Fibroblast of skin of scalp (primary cell): ENCODE measurements around the gene DTD2.
"Not testable (repeated sequence)": the region's sequence is repeated elsewhere in the genome, so short reads cannot be mapped to it uniquely, and the experiment has no call there.

ENCODE experiments used
- DNase-seq: peaks from one replicate; pipeline ENCODE4 v3.0.0-alpha.2; 2013

The DTD2 gene

DNA sequence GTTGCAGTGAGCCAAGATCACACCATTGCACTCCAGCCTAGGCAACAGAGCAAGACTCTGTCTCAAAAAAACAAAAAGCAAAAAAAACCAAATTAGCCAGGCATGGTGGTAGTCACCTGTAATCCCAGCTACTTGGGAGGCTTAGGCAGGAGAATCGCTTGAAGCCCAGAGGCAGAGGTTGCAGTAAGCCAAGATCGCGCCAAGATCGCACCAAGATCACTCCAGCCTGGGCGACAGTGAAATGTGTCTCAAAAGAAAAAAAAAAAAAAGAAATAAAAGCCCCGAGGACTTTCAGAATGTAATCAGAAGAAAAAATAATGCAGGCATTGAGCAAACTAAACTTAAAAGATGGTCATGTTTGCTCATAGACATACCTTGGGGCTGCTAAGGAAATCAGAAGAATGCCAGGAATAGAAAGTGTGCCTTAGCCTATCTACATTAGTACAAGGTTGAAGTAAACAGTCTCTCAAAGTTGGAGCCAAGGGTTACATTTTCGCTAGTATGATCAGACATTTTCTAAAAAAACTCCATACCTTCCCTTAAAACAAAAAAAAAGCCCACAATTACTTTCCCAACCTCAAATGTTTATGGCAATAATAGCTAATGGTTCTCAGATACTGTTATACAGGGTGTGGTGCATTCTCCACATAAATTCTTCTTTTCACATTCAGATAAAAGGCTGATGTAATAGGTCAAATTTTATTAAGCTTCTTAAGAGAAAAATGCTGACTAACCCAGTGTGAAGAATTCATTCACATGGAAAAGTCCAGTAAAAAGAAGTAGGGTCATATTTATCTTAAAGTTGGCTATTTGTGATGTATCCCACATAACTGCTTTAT, 15.8 kb downstream of the DTD2 start:
- peak; percentile 73 for DNase-seq

DNA sequence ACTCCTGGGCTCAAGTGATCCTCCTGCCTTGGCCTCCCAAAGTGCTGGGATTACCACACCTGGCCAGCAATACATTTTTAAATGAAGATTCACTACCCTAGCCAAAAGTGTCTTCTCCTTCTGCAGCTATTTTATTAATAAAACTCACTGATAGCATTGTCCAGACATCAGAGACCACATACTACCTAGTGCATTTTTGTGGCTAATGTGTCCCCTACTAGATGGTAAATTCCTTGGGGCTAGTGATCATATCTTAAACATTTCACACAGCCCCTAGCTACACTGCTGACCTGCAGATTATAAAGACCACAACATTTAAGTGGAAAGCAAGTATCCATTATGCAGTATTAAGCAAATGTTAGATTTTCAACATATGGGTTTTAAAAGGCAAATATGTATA, 17.0 kb downstream of the DTD2 start:
- no peak for DNase-seq

DNA sequence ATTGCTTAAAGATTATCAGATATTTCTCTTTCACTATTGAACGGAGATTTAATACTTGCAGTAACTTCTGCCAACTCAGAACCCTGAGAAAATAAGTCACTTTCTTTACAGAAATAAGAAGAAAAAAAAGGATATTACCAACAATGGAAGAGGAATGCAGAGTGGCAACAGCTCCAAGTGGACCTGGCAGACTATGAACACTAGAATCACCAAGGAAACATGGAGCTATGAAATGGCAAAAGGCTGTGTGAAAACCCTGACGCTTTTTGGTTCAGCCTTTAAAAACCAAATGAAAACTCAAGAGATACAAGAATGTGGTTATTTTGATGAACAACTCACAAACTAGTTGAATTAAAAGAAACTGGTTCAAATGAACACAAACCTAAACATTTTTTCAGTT, 17.7 kb downstream of the DTD2 start:
- DNase-seq = no peak

DNA sequence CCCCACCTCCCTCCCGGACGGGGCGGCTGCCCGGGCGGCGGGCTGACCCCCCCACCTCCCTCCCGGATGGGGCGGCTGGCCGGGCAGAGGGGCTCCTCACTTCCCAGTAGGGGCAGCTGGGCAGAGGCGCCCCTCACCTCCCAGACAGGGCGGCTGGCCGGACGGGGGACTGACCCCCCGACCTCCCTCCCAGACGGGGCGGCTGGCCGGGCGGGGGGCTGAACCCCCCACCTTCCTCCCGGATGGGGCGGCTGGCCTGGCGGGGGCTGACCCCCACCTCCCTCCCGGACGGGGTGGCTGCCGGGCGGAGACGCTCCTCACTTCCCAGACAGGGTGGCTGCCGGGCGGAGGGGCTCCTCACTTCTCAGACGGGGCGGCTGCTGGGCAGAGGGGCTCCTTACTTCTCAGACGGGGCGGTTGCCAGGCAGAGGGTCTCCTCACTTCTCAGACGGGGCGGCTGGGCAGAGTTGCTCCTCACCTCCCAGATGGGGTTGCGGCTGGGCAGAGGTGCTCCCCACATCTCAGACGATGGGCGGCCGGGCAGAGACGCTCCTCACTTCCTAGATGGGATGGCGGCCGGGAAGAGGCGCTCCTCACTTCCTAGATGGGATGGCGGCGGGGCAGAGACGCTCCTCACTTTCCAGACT, 20.1 kb downstream of the DTD2 start:
- DNase-seq = not testable (repeated sequence)

DNA sequence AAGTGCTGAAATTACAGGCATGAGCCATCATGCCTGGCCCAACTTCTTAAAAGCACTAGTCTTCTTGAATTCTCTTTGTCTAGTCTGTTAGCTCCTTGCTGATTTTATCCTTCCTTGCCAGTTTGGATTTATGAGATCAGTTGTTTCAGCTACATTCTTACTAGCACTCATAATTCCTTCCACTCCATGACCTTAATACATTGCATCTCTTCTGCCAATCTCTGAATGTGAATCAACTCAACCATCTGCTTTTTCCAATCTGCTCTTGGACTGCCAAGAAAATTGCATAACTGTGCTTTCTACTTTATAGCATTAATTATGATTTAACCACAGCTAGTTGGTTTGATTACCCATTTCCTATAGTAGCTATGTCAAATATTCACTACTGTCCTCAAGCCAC, 22.0 kb downstream of the DTD2 start:
- DNase-seq = peak; percentile 38

DNA sequence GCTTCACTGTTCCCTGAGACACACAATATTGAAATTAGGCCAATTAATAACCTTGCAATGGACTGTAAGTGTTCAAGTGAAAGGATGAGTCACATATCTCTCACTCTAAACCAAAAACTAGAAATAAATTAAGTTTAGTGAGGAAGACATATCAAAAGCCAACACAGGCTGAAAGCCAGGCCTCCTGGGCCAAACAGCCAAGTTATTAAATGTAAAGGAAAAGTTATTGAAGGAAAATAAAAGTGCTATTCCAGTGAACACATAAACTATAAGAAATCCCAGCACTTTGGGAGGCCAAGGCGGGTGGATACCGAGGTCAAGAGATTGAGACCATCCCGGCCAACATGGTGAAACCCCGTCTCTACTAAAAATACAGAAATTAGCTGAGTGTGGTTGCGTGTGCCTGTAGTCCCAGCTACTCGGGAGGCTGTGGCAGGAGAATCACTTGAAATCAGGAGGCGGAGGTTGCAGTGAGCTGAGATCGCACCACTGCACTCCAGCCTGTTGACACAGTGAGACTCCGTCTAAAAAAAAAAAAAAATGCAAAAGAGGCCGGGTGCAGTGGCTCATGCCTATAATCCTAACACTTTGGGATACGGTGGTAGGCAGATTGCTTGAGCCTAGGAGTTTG, 26.6 kb downstream of the DTD2 start:
- DNase-seq = no peak

DNA sequence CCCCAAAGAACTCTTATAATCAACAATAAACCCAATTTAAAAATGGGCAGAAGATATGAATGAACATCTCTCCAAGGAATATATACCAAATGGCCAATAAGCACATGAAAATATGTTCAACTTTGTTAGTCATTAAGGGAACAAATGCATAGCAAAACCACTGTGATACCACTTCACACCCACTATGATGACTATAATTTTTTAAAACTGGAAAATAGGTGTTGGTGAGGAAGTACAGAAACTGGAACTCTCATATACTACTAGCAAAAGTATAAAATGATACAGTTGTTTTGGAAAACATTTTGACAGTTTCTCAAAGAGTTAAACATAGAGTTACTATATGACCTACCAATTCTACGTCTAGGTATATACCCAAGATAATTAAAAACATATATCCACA, 27.5 kb downstream of the DTD2 start:
- no peak for DNase-seq

DNA sequence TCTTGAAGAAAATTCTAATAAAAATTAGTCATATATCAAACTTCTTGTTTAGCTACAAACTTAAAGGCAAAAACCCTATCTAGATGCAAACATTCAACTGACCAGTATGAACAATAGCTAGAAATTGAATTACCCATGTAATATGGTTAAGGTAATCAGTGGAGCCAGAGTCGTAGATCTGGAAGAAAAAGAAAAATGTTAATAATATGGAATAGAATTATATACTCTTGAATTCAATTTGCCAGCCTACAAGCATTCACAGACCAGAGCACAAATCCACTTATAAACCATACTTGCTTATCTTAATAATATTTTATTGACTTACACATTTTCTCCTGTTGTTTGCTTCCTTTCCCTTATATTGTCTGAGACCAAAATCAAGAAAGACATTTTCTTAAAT, 29.3 kb downstream of the DTD2 start:
- no peak for DNase-seq

DNA sequence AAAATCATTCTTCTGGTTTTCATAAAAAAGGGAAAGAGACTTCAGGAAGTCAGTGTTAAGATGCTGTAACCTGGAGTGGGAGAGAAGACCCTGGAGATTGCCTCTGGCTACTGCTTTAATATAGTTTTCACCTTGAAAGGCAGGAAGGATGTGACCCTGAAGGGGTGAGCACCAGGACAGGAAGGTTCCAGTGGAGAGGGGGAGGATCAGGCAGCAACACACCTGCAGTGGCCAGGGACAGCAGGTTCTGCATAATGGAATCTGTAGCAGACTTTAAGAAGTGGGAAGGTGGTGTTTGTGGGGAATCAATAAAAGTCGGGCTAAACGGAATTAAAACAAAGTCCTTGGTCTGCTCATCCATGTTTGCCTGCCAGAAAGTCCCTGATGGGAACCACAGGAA, 30.6 kb downstream of the DTD2 start:
- no peak for DNase-seq

DNA sequence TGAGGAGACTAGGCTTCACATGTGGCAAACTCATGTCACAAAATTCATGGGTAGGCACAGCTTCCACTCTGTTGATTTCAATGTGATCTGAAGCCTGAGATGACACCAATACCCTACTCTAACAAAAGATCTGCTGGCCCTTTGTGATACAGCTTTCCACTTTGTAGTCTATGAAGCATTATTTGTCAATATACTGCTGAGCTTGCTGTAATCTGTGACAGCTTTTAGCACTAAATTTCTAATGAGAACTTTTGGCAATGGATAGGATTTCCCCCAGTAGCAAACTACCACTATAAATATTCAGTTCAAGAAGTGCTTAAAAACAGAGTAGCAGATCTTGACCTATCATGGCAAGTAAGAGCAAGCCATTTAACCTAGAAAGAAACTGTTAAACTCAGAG, 31.4 kb downstream of the DTD2 start:
- DNase-seq = no peak

DNA sequence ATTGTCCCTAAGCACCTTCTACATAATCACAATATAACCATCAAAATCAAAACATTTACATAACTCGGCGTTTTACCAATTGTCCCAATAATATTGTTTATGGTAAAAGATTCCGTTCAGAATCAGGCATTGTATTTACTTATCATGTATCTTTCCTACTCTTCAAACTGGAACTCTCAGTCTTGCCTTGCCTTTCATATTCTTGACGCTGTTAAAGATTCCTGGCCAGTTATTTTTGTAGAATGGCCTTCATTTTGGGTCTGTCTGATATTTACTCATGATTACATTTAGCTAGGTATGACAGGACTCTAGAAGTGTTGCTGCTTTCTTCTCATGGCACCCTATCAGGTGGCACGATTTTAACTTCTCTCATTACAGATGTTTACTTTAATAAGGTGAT, 36.1 kb downstream of the DTD2 start:
- no peak for DNase-seq

DNA sequence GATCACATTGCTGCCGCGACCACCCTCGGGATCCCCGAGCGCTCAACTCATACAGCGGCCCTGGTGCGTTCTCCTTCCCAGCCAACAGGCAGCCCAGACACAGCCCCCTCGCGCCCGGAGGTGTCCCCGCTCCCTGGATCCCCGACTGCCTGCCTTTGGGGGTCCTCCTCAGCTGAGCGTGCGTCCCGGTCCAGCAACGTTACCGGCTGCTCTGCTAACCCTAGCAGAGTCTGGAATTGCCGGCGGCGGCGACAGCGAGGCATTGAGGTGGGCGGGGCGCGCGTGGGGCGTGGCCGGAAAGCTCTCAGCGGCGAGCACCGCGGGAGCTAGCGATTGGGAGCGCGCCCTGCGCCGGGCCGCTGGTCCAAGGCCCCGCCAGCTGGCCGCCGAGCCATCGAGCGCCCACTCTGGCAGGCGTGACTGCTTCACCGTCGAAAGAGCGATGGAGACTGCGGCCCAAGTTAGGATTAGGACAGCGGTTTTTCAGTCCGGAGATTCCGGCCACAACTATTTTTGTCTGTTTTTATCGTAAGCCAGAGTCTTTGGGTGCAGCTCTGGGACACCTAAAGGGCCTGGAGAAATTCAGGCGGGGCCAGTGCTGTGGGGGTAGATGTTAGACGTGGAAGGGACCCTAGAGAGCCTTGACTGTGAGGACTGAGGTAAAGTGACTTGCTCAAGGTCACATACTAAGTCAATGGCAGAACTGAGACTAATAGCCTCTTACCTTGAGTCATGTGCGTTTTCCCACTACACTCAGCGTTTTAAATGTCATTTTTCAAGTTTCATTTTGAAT, 36.8 kb downstream of the DTD2 start, which contains the start of gene HEATR5A:
TSS of gene HEATR5A (minus strand) at position 232 of the 793 bp plus-strand sequence. CDS start 17,575 bp downstream, outside the sequence.
- DNase-seq = peak; percentile 96

DNA sequence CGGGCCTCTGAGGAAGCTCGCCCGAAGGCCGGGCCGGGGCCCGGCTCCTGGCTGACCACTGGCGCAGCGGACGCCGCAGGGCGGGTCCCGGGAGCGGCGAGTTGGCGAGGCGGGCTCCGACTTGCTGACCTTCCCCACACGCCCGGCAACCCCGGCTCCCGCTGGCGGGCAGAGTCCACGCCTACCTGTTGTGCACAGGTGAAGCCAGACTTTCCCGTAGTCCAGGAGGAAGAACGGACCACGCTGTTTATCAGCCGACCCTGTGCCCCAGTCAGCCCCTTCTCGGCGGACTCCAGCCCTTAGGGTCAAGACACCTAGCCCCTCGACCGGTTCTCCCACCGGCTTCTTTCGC, 37.4 kb downstream of the DTD2 start:
- DNase-seq = no peak

DNA sequence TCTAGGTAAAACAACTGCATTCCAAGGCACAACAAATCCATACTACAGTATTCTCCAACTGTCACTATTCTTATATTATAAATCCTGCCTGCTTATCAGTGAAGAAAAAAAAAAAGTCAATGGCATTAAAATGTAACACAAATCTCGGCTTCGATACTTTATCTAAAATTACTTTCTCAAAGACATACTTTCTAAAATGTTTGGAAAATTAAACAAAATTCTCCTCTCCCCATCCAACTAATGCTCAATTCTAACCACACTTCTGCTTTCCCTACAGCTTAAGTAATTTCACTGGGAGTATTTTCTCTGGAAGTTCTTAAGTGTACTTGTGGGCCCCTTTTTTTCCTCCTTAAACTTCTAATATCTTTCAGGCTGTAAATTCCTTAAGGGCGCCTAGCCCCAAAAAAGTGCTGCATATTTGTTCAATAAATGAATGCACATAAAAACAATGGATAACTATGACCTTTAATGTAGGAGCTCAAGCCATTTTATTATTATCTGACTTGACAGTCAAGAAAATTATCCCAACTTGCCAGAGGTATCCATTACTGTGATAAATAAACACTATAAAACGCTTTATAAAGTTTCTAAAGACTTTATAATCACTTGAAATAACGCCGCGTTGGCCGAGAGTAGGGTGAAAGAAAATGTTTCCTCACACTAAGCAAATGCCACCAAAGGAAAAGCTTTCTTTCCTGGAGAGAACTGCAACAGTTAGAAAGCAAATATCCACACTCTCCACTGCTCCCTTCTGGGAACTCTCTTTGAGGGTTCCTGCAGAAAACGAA, 37.9 kb downstream of the DTD2 start:
- peak; percentile 39 for DNase-seq

DNA sequence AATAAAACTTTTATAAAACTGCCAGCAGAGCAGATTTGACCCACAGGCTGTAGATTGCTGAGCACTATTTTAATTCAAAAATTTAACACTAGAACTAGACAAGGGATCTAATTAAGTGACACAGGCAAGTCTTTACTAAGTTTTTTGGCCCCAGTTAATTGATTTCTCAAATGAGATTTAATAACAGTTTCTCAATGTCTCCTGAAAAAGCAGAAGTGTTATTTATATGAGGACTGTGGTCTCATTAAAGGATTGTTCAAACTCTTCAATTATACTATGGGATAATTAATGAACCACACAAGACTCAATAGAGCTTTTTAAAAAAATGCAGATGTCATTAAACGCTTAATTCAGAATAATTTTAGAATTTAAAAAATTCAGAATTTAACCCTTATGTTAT, 38.9 kb downstream of the DTD2 start:
- no peak for DNase-seq

DNA sequence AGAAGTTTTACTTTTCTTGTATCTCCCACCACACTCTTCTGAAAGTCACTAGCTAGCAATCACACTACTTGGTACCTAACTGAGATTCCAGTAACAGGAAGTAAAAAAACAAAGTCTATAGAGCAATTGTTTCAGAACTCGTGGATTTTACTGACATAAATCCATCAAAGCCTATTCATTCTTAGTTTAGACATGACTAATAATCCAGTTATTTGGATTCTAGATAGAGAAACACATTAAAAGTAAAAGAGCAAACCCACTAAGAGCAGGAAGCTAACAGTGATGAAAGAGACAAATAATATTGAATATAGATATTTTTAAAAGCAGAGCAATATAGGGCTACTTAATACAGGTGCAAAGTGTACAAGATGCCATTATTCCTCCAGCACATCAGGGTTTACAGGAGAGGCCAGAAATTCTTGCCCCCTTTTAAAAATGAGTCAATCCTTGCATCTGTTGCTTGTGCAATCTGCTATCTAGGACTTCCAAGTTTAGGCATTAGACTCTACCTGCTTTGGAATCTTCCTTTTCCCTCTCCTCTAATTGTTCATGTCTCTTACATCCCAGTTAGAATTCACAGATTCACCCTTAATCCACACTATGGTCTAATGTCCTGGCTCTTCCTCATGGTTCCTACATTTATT, 43.0 kb downstream of the DTD2 start:
- DNase-seq = no peak

DNA sequence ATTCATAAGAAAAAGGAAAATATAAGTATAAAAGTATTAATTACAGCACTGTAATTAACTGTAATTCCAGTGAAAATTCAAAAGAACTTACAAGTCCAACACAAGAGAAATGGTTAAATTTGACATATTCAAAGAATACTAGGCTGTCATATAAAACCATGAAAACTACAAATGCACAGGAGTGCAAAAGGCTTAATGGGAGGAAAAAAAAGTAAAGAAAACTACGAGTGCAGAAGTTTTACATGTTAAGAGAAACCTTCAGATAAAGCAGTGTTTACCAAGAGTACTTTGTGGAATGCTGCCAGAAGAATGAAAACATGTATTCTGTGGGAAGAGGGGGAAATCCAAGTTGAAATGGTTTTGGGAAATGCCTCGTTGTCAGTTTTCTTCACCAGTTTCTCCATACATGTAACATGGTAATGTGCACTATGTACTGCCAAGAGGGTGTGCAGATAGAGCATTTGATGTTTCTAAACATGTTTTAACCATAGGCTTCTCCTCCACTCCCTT, 46.0 kb downstream of the DTD2 start:
- peak; percentile 29 for DNase-seq

DNA sequence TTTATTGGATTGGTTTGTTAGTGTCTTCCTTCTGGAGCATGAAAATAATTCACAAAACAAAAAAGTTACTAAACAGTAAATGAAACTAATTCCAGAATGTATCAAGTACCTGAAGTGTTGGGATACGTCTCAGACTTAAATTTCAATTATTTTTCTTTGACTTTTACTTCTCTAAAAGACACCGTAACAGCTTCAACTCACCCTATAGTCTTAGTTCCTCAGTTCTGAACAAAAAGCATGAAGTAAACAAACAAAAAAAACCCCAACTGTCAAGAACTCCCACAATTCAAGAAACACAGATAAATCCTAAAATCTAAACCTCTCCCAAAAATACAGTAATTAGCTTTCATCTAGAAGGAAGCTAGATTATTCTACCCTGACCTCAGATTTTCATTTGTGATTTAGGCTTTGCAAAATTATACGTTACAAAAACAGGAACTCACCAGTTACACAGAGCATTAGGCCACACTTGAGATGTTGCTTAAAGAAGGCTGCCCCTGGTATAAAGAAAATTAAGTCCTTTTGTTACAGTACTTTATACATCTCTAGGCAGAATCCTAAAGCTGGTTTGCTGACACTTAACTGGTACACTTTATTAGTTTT, 47.2 kb downstream of the DTD2 start:
- no peak for DNase-seq

DNA sequence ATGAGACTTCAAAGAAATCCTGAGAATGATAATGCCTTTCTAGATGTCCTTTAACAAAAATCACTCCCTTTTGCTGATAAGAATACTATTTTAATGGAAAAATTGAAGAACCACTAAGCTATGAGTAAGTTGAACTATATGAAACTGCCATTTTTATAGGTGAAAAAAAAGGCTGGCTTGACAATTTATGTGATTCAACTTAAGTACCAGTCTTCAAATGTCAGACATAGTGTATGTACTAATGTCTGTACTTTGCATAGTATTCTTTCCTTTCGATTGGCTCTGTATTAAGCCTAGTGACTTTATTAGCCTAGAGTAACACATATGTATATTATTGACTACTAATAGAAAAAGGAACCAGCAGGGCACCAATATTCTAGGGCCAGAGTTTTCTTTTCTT, 48.9 kb downstream of the DTD2 start:
- DNase-seq = no peak

DNA sequence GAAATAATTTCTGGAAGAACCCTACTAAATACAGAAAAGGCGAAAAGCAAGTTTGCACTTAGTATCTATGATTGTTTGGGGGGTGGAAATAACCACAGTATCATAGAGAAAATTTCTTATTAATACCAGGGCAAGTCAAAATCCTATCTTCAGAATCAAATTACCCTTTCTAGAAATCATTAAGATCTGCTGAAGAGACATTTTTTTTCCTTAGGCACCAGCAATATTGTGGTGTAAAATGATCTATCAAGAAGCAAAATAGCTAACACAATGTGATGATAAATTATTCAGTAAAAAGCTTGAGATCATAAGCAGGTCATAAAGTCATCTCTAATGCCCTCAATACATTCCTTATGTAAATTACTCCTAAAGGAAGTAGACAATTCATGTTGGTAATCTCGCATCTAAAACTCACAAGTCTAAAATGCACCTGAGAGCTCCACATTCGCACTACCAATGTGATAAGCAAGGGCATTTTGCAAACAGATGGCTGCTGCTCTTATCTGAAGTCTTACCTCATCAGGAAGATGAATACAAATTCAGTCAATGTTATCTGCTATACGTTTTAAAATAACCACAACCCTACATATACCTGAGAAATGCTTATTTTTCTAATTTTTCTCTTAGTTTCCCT, 51.6 kb downstream of the DTD2 start:
- DNase-seq = no peak
